ENCODE results near the gene CAMK2G.

DNA sequence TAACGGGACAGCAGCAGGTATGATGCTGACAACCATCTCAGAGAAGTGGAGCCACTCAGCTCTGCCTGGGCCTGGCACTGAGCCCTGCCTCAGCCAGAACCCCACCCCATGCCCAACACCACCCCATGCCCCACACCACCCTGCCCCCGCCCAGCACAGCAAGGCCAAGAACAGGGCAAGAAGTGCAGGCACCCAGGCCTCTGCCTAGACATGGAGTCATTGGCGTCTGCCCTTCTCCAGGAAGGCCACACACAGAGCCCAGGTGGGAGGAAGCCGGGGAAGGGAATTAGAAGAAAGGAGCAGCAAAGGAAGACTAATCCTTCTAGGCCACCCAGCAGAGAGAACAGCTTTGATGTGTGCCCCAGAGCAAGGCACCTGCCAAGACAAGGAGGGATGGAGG, 18.9 kb downstream of the CAMK2G start:
- TF ChIP-seq, protein P1, sequence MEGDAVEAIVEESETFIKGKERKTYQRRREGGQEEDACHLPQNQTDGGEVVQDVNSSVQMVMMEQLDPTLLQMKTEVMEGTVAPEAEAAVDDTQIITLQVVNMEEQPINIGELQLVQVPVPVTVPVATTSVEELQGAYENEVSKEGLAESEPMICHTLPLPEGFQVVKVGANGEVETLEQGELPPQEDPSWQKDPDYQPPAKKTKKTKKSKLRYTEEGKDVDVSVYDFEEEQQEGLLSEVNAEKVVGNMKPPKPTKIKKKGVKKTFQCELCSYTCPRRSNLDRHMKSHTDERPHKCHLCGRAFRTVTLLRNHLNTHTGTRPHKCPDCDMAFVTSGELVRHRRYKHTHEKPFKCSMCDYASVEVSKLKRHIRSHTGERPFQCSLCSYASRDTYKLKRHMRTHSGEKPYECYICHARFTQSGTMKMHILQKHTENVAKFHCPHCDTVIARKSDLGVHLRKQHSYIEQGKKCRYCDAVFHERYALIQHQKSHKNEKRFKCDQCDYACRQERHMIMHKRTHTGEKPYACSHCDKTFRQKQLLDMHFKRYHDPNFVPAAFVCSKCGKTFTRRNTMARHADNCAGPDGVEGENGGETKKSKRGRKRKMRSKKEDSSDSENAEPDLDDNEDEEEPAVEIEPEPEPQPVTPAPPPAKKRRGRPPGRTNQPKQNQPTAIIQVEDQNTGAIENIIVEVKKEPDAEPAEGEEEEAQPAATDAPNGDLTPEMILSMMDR (IDR thresholded peaks at IDR 0.05): no peak
- no peak for TF ChIP-seq POLR2A (IDR thresholded peaks at IDR 0.05)

Measured in heart left ventricle (tissue), 13 donors.